MM.1S (cell line): ENCODE measurements around the gene PTPN3.

Experiments used
- DNase-seq: peaks from one replicate; pipeline ENCODE4 v3.0.0-alpha.2; 2015
- H2AFZ ChIP-seq: fragments of 300-600 bp; sonication (generic); 2 replicates; pipeline ENCODE4 v1.6.0; 2016; ENCODE audit warnings: antibody characterized with exemption, low read length
- H3F3A ChIP-seq: fragments of 300-600 bp; sonication (generic); 2 replicates; pipeline ENCODE4 v1.6.1; 2016; ENCODE audit warnings: mild to moderate bottlenecking, antibody characterized with exemption, low read length, moderate library complexity, mixed read lengths; ENCODE audit not compliant: insufficient read depth
- H3K27ac ChIP-seq: fragments of 300-600 bp; sonication (generic); 2 replicates; pipeline ENCODE4 v1.5.1; 2016; ENCODE audit warnings: mild to moderate bottlenecking, low read length
- H3K27me3 ChIP-seq: fragments of 300-600 bp; sonication (generic); replicated peaks from 2 replicates; pipeline ENCODE4 v1.6.0; 2016; ENCODE audit warnings: low read length; ENCODE audit not compliant: insufficient read depth
- H3K36me3 ChIP-seq: fragments of 300-600 bp; sonication (generic); replicated peaks from 2 replicates; pipeline ENCODE4 v1.6.1; 2016; ENCODE audit warnings: mild to moderate bottlenecking, low read length, mixed read lengths; ENCODE audit not compliant: insufficient read depth
- H3K4me1 ChIP-seq: fragments of 300-600 bp; sonication (generic); 2 replicates; pipeline ENCODE4 v1.6.1; 2016; ENCODE audit warnings: low read length, mixed read lengths
- H3K4me2 ChIP-seq: fragments of 300-600 bp; sonication (generic); 2 replicates; pipeline ENCODE4 v1.6.0; 2016; ENCODE audit warnings: low read depth, low read length
- H3K4me3 ChIP-seq: fragments of 300-600 bp; sonication (generic); 2 replicates; pipeline ENCODE4 v1.5.1; 2016; ENCODE audit warnings: low read length, mixed read lengths
- H3K79me2 ChIP-seq: fragments of 300-600 bp; sonication (generic); 2 replicates; pipeline ENCODE4 v1.6.1; 2016; ENCODE audit warnings: mixed run types, low read length, mixed read lengths
- H3K9ac ChIP-seq: fragments of 300-600 bp; sonication (generic); 2 replicates; pipeline ENCODE4 v1.6.1; 2016; ENCODE audit warnings: low read length, mixed read lengths
- H3K9me2 ChIP-seq: fragments of 300-600 bp; sonication (generic); replicated peaks from 2 replicates; pipeline ENCODE4 v1.6.1; 2016; ENCODE audit warnings: mild to moderate bottlenecking, low read length, mixed read lengths; ENCODE audit not compliant: insufficient read depth
- H3K9me3 ChIP-seq: fragments of 300-600 bp; sonication (generic); replicated peaks from 2 replicates; pipeline ENCODE4 v1.6.1; 2016; ENCODE audit warnings: mild to moderate bottlenecking, low read length, mixed read lengths; ENCODE audit not compliant: insufficient read depth
- H4K20me1 ChIP-seq: fragments of 300-600 bp; sonication (generic); 2 replicates; pipeline ENCODE4 v1.6.1; 2016; ENCODE audit warnings: mild to moderate bottlenecking, low read length, moderate library complexity, mixed read lengths; ENCODE audit not compliant: insufficient read depth
- EZH2 ChIP-seq: fragments of 300-600 bp; sonication (generic); optimal IDR thresholded peaks from 2 replicates; pipeline ENCODE3; 2017; ENCODE audit warnings: low read depth, mild to moderate bottlenecking, antibody characterized with exemption, low read length, mixed read lengths
- EZH2phosphoT487 ChIP-seq: fragments of 300-600 bp; sonication (generic); IDR thresholded peaks from 2 replicates; pipeline ENCODE4 v1.6.1; 2018; ENCODE audit warnings: antibody characterized with exemption, low read length
- TF ChIP-seq, protein P1 (sequence below): fragments of 300-600 bp; sonication (generic); IDR thresholded peaks from 2 replicates; pipeline ENCODE4 v1.5.1; 2016; ENCODE audit warnings: antibody characterized with exemption, low read length, mixed read lengths

Gene PTPN3

DNA sequence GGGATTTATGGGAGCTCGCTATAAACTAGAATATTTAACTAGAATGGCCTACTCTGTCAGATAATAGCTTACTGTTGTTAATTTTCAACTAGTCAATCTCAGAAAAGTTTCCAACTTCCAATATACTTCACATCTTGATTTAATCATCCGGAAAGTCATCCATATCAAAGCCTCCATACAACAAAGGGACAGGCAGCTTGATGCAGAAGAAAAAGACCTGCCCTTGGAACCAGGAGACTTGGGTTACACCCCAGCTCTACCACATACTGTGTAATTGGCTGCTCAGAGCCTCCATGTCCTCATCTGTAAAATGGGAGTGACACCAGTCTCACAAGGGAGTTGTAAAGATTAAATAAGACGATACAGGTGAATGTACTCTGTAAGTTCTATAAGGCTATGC, 1.9 kb downstream of the PTPN3 start:
- Histone ChIP-seq H3K4me3 (no peak overlapping the region), H3K4me2 (no peak overlapping the region), H3K27ac (no peak overlapping the region), H3F3A (no peaks in the 10 kb centered on the region), H3K79me2 (peaks cover 9% of the 10 kb centered on the region; the same call in 1 of the 2 replicates), H2AFZ (no peak overlapping the region), H3K9ac (no peak overlapping the region), H3K4me1 (0 out of 2 replicates have a peak, but pooled peaks cover 4% of the 10 kb centered on the region), H3K27me3 (peaks cover 10% of the 10 kb centered on the region; the same call in 1 of the 2 replicates), H3K9me3 (no peaks in the 10 kb centered on the region), H3K9me2 (no peaks in the 10 kb centered on the region), H4K20me1 (no peaks in the 10 kb centered on the region), H3K36me3 (no peaks in the 10 kb centered on the region)
- DNase-seq = no peak
- TF ChIP-seq EZH2phosphoT487 (no peak), EZH2 (no peak)
- TF ChIP-seq, protein P1, sequence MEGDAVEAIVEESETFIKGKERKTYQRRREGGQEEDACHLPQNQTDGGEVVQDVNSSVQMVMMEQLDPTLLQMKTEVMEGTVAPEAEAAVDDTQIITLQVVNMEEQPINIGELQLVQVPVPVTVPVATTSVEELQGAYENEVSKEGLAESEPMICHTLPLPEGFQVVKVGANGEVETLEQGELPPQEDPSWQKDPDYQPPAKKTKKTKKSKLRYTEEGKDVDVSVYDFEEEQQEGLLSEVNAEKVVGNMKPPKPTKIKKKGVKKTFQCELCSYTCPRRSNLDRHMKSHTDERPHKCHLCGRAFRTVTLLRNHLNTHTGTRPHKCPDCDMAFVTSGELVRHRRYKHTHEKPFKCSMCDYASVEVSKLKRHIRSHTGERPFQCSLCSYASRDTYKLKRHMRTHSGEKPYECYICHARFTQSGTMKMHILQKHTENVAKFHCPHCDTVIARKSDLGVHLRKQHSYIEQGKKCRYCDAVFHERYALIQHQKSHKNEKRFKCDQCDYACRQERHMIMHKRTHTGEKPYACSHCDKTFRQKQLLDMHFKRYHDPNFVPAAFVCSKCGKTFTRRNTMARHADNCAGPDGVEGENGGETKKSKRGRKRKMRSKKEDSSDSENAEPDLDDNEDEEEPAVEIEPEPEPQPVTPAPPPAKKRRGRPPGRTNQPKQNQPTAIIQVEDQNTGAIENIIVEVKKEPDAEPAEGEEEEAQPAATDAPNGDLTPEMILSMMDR = no peak

DNA sequence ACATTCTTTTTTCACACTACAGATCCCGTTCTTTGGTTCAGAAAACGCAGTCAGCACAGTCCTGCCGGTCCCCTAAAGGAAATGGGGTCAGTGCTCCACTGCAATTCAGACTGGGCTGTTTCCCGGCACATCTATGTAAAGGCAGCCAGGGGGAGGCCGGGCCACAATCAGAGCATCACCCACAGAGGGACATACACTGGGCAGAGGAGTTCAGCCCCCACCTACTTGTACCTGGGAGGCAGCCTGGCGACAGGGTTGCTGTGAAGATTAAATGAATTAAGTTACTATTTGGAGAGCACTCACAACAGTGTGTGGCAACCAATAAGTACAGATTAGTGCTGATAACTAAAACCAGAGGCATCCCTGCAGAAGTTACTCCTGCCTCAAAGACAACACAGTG, 4.5 kb downstream of the PTPN3 start:
- no peaks in the 10 kb centered on the region for H3K36me3 ChIP-seq
- no peak overlapping the region for H3K27ac ChIP-seq
- H3K4me3 ChIP-seq = no peak overlapping the region
- H2AFZ ChIP-seq = no peak overlapping the region
- no peak for TF ChIP-seq EZH2
- no peak for TF ChIP-seq EZH2phosphoT487
- TF ChIP-seq, protein P1 = no peak
- H3K4me2 ChIP-seq = no peak overlapping the region
- no peaks in the 10 kb centered on the region for H3K9me2 ChIP-seq
- no peak overlapping the region for H3K9ac ChIP-seq
- 0 out of 2 replicates have a peak, but pooled peaks cover 4% of the 10 kb centered on the region for H3K4me1 ChIP-seq
- H3K27me3 ChIP-seq = peaks cover 3% of the 10 kb centered on the region; the same call in 1 of the 2 replicates
- no peak for DNase-seq
- H4K20me1 ChIP-seq = no peaks in the 10 kb centered on the region
- no peaks in the 10 kb centered on the region for H3K9me3 ChIP-seq
- H3F3A ChIP-seq = no peaks in the 10 kb centered on the region
- peaks cover 9% of the 10 kb centered on the region; the same call in 1 of the 2 replicates for H3K79me2 ChIP-seq

DNA sequence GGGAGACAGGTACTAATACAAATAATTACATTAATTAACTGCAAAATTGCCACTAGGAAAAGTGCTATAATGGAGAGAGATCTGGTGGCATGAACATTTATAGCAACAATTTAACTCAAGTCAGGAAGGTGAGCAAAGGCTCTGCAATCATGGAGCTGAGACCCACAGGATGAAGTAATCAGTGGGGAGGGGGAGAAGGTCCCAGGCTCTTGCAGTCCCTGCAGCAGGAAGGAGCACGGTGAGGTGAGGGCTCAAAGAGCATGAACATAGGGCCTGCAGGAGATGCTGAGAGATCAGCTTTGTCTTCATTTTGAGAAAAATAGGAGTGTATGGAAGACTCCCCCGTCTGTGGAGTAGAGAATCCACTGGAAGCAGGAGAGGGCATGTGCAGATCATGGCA, 6.5 kb downstream of the PTPN3 start:
- no peak overlapping the region for H2AFZ ChIP-seq

More for the DNA sequence above, 6.5 kb downstream of the PTPN3 start:
- no peaks in the 10 kb centered on the region for H3F3A ChIP-seq
- H4K20me1 ChIP-seq = no peaks in the 10 kb centered on the region
- no peak overlapping the region for H3K4me3 ChIP-seq
- H3K4me1 ChIP-seq = no peaks in the 10 kb centered on the region
- H3K9me2 ChIP-seq = no peaks in the 10 kb centered on the region
- H3K27ac ChIP-seq = no peak overlapping the region
- H3K9ac ChIP-seq = no peak overlapping the region
- TF ChIP-seq, protein P1 = no peak
- TF ChIP-seq EZH2 (no peak), EZH2phosphoT487 (no peak)
- H3K36me3 ChIP-seq = no peaks in the 10 kb centered on the region
- no peaks in the 10 kb centered on the region for H3K9me3 ChIP-seq
- peaks cover 4% of the 10 kb centered on the region; the same call in 1 of the 2 replicates for H3K79me2 ChIP-seq
- no peak for DNase-seq
- no peak overlapping the region for H3K4me2 ChIP-seq
- H3K27me3 ChIP-seq = no peaks in the 10 kb centered on the region
